Measurements from ENCODE around the gene GLYATL3.
A peak's percentile ranks its signal among the peaks of the same experiment; 100 is the strongest.

The GLYATL3 gene

GRCh38 chr6:49499623-49500022 lies at the start of gene GLYATL3:
TSS of gene GLYATL3 (plus strand) at chr6:49499923. CDS start at chr6:49511991, 12,068 bp downstream.
- H3K4me3 ChIP-seq (ENCODE audit: low read depth, low read length) = no peak within 1 kb of the TSS
- in situ Hi-C loops (cut with HindIII; ENCODE audit: low sequenced_read_pairs) = no loop called here
- no peak for DNase-seq (ENCODE audit: low read depth)
- TF ChIP-seq, protein P1, sequence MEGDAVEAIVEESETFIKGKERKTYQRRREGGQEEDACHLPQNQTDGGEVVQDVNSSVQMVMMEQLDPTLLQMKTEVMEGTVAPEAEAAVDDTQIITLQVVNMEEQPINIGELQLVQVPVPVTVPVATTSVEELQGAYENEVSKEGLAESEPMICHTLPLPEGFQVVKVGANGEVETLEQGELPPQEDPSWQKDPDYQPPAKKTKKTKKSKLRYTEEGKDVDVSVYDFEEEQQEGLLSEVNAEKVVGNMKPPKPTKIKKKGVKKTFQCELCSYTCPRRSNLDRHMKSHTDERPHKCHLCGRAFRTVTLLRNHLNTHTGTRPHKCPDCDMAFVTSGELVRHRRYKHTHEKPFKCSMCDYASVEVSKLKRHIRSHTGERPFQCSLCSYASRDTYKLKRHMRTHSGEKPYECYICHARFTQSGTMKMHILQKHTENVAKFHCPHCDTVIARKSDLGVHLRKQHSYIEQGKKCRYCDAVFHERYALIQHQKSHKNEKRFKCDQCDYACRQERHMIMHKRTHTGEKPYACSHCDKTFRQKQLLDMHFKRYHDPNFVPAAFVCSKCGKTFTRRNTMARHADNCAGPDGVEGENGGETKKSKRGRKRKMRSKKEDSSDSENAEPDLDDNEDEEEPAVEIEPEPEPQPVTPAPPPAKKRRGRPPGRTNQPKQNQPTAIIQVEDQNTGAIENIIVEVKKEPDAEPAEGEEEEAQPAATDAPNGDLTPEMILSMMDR (IDR thresholded peaks at IDR 0.05; ENCODE audit: low read depth, low read length, missing control alignments) = no peak

GRCh38 chr6:49453221-49453620 lies 46.5 kb upstream of the GLYATL3 start:
- in situ Hi-C loops (cut with HindIII; ENCODE audit: low sequenced_read_pairs) = no loop called here
- no peak for DNase-seq (ENCODE audit: low read depth)
- TF ChIP-seq, protein P1 (IDR thresholded peaks at IDR 0.05; ENCODE audit: low read depth, low read length, missing control alignments) = peak; percentile 14
- H3K4me3 ChIP-seq (ENCODE audit: low read depth, low read length) = no peak overlapping the region

GRCh38 chr6:49454787-49455709 lies 44.7 kb upstream of the GLYATL3 start:
- TF ChIP-seq, protein P1 (IDR thresholded peaks at IDR 0.05; ENCODE audit: low read depth, low read length, missing control alignments) = no peak
- in situ Hi-C loops (cut with HindIII; ENCODE audit: low sequenced_read_pairs) = no loop called here
- no peak for DNase-seq (ENCODE audit: low read depth)
- H3K4me3 ChIP-seq (ENCODE audit: low read depth, low read length) = no peak overlapping the region

GRCh38 chr6:49457771-49458170 lies 42.0 kb upstream of the GLYATL3 start:
- in situ Hi-C loops (cut with HindIII; ENCODE audit: low sequenced_read_pairs) = no loop called here
- DNase-seq (ENCODE audit: low read depth) = no peak
- TF ChIP-seq, protein P1 (IDR thresholded peaks at IDR 0.05; ENCODE audit: low read depth, low read length, missing control alignments) = no peak
- no peak overlapping the region for H3K4me3 ChIP-seq (ENCODE audit: low read depth, low read length)

DNA sequence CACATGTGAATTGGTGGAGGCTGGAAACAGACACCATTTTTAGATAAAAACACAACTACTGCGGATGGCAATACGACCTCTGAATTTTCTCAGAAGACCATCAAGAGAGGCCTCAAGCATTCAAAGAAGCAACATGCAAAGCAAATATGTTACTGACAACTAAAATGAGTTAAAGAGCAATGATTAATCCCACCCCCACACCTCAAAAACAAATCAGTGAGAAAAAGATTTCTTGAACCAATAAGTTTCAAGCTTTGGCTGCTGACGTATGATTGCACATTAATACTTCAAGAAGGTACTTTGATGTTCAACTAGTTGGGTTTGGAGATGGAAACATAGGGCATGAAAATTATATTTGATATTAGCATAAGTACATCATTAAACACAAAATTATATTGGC lies 37.7 kb upstream of the GLYATL3 start:
- DNase-seq (ENCODE audit: low read depth) = no peak
- in situ Hi-C loops (cut with HindIII; ENCODE audit: low sequenced_read_pairs) = no loop called here

GRCh38 chr6:49462599-49462926 lies 37.2 kb upstream of the GLYATL3 start:
- no peak for DNase-seq (ENCODE audit: low read depth)
- H3K4me3 ChIP-seq (ENCODE audit: low read depth, low read length) = peak overlapping the region; percentile 73
- TF ChIP-seq, protein P1 (IDR thresholded peaks at IDR 0.05; ENCODE audit: low read depth, low read length, missing control alignments) = no peak
- in situ Hi-C loops (cut with HindIII; ENCODE audit: low sequenced_read_pairs) = no loop called here

More for the DNA sequence above, 37.7 kb upstream of the GLYATL3 start:
- TF ChIP-seq, protein P1 (IDR thresholded peaks at IDR 0.05; ENCODE audit: low read depth, low read length, missing control alignments) = no peak
- peak overlapping the region; percentile 73 for H3K4me3 ChIP-seq (ENCODE audit: low read depth, low read length)

Data from astrocyte of the cerebellum (primary cell).